Fibroblast of peridontal ligament (primary cell): ENCODE data around the gene TDRD1.
A peak's percentile ranks its signal among the peaks of the same experiment; 100 is the strongest.
"Not testable (repeated sequence)": the region's sequence is repeated elsewhere in the genome, so short reads cannot be mapped to it uniquely, and the experiment has no call there.

ENCODE experiments used
- DNase-seq: peaks from one replicate; pipeline ENCODE4 v3.0.0-alpha.2; 2010; ENCODE audit errors: extremely low read depth

Gene TDRD1, protein sequence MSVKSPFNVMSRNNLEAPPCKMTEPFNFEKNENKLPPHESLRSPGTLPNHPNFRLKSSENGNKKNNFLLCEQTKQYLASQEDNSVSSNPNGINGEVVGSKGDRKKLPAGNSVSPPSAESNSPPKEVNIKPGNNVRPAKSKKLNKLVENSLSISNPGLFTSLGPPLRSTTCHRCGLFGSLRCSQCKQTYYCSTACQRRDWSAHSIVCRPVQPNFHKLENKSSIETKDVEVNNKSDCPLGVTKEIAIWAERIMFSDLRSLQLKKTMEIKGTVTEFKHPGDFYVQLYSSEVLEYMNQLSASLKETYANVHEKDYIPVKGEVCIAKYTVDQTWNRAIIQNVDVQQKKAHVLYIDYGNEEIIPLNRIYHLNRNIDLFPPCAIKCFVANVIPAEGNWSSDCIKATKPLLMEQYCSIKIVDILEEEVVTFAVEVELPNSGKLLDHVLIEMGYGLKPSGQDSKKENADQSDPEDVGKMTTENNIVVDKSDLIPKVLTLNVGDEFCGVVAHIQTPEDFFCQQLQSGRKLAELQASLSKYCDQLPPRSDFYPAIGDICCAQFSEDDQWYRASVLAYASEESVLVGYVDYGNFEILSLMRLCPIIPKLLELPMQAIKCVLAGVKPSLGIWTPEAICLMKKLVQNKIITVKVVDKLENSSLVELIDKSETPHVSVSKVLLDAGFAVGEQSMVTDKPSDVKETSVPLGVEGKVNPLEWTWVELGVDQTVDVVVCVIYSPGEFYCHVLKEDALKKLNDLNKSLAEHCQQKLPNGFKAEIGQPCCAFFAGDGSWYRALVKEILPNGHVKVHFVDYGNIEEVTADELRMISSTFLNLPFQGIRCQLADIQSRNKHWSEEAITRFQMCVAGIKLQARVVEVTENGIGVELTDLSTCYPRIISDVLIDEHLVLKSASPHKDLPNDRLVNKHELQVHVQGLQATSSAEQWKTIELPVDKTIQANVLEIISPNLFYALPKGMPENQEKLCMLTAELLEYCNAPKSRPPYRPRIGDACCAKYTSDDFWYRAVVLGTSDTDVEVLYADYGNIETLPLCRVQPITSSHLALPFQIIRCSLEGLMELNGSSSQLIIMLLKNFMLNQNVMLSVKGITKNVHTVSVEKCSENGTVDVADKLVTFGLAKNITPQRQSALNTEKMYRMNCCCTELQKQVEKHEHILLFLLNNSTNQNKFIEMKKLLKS

DNA sequence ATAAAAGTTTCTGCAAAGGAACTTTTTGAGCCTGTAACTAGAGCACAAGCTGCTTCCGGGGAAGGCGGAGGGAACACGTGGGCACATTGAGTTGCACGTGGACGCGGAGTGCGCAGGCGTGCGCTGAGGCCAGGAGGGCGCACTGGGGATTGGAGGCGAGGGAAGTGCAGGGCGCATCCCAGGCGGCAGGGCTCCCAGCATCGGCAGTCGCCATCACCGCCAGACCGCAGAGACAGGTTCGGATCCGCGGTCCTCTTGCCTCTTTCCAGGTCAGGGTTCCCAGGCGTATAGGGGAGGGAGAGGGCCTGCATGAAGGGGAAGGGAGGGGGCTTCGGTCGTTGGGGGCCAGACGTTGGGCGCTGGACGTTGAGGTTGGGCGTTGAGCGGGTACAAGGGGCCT is at the start of gene TDRD1:
Gene TDRD1, plus strand, starts transcription at position 206 of the 400 bp plus-strand sequence. CDS start 8,479 bp downstream, outside the sequence.
- peak; percentile 50 for DNase-seq

DNA sequence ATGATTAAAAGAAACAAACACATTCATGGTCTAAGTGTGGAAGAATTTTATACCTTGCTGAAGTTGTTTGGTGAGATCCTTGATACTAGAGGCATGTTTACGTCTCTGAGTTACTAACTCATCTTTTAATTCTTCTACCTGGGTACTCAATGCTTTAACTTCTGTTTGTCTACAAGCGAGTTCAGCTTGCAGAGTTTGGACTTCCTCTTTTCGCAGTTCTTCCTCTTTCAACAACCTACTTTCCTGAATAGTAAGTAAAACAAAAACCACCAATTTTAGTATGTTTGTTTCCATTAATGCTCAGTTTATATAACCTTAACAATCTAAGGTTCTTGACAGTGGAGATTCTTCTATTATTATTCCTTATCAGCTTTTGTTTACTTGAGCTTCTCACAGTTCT is 48.1 kb upstream of the TDRD1 start:
- DNase-seq, result no peak

DNA sequence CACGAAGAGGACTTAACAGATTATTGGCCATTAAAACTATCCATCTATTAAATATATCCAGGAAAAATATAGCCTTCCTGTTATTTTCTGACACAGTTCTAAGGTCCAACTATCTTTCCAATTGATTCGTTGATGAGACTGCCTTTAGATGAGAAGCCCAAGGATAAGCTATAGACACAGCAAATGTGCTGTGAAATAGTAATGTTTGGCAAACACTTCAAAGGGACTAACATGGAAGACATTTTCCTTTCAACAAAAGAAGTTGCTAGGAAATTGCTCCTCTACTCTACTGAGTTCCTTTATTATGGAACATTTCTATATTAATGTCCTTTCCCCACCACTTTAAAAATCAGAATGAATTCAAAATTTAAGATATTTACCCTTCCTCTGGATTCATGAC is 43.7 kb upstream of the TDRD1 start:
- DNase-seq, result no peak

DNA sequence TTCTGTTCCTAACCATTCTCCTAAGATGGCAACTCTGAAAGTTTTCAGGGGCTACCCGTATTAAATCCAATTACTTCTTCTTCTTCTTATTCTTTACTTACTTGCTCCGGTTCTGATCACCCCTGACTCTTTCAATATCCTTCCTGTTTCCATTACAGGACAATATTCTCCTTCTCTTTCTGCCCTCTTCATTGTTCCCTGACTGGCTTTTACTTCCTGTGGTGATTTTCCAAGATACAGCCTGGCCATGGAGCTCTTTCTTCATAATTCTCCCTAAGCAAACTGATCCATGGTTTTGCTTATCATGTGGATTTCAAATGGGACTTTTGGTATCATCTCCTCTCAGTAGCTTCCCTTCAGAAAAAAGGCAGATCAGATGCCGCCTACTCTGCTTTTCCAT is 40.6 kb upstream of the TDRD1 start:
- DNase-seq, result no peak

DNA sequence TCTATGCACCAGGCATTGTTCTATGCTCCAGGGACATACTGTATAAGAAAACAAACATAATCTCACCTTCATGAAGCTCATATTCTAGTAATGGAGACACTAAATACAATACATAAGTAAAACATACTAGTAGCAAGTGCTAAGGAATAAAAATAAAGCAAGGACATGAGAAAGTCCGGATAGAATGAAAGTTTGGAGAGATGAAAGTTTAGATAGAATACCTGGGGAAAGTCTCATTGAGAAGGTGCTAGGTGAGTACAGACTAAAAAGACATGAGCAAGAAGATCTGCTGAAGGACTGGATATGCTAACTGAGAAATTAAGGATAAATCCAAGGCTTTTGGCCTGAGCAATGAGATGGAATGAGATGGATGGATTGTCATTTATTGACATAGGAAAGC is 39.1 kb upstream of the TDRD1 start:
- DNase-seq, result no peak

DNA sequence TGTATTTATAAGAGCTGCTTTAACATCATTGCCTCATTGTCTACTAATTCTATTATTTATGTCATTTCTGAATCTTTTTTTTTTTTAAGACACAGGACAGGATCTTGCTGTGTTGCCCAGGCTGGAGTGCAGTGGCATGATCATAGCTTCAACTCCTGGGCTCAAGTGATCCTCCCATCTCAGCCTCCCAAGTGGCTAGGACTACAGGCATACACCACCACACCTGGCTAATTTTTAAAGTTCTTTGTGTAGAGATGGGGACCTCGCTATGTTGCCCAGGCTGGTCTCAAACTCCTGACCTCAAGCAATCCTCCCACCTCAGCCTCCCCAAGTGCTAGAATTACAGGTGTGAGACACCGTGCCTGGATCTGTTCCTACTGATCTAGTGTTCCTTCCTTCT is 38.3 kb upstream of the TDRD1 start:
- not testable (repeated sequence) for DNase-seq

DNA sequence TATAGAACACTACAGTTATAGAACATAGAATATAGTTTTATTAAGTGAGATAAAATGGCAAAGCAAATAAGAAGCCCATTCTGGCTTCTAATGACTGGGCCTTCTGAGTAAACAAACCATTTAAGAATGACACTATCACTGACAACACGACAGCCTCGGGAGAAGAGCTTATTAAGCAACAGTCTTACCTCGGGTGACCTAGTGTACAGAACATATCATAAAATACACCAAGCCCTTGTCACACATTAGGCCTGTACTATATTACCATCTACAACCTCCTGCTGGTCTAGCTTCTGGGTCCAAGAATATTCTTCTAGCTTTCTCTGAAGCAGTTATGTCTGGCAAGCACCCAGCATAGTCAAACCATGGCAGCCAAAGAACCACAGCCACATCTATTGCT is 37.1 kb upstream of the TDRD1 start:
- no peak for DNase-seq

DNA sequence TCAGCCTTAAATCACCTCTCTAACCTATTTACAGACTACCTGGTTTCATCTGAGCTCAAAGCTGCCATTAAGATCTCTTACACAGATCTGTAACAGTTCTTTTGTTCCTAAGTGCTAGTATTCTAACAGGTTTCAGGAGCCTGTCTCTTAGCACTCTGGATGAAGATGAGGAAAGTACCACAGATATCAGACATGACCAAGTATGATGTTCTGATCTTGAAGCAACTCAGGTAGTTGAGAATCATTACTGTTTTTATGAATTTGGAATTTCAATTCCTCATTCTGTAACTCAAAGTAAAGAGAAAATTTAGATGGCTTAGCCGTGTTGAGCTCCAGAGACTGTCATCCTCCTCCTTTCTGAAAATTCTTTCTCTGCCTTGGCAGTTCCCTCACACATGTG is 36.0 kb upstream of the TDRD1 start:
- DNase-seq, result no peak

DNA sequence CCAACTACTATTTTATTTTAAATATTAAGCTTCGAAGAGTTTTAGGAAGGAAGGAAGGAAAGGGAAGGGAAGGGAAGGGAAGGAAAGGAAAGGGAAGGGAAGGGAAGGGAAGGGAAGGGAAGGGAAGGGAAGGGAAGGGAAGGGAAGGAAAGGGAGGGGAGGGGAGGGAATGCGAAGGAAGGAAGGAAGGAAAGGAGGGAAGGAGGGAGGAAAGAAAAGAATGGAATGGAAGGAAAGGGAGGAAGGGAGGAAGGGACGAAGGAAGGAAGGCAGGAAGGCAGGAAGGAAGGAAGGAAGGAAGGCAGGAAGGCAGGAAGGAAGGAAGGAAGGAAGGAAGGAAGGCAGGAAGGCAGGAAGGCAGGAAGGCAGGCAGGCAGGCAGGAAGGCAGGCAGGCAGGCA is 29.7 kb upstream of the TDRD1 start:
- DNase-seq, result not testable (repeated sequence)

DNA sequence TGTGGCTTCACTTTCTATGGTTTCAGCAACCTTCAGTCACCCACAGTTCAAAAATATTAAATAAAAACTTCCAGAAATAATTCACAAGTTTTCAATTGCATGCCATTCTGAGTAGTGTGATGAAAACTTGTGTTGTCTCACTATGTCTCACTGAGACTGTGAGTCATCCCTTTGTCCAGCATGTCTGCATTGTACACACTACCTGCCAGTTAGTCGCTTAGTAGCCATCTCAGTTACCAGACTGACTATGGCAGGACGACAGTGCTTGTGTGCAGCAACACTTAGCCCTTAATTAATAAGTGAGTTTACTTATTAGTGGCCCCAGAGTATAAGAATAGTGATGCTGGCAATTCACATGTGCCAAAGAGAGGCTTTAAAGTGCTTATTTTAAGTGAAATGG is 27.7 kb upstream of the TDRD1 start:
- peak; percentile 60 for DNase-seq

DNA sequence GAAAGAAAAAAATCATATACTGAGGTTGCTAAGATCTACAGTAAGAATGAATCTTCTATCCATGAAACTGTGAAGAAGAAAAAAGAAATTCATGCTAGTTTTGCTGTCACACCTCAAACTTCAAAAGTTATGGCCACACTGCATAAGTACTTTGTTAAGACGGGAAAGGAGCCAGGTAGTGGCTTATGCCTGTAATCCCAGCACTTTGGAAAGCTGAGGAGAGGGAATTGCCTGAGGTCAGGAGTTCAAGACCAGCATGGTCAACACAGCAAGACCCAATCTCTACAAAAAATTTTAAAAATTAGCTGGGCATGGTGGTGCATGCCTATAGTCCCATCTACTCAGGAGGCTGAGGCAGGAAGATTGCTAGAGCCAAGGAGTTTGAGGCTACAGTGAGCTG is 27.3 kb upstream of the TDRD1 start:
- DNase-seq, result no peak

DNA sequence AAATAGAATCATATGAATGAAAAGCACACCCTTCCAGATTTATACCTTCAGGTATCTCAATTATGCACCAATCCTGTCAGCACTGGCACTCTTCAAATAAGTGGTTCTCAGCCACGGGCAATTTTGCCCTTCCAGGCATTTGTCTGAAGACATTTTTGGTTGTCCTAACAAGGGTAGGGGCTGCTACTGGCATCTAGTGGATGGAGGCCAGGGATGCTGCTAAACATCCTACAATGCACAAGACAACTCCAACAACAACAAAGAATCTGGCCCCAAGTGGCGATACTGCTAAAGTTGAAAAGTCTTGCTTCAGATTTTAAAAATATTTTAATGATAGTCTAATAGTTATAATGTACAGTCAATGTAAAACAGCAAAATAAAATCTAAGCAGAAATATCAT is 21.2 kb upstream of the TDRD1 start:
- no peak for DNase-seq

DNA sequence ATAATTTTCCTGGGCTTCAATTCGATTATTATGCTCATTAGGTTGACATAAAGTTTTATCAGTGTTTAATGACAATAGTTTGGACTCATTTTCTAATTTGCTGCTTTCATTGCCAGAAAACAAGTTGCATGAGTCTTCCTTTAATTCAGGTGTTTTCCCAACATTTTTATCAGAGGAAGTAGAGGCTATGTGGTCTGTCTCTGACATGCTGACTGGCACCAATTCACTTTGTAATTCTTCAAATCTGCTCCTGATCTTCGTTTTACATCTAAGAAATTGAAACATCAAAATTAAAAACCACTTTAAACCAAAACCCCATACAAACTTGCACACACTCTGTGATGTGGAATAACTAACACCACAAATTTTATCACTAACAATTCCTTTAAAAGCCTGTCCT is 16.1 kb upstream of the TDRD1 start:
- DNase-seq, result no peak

DNA sequence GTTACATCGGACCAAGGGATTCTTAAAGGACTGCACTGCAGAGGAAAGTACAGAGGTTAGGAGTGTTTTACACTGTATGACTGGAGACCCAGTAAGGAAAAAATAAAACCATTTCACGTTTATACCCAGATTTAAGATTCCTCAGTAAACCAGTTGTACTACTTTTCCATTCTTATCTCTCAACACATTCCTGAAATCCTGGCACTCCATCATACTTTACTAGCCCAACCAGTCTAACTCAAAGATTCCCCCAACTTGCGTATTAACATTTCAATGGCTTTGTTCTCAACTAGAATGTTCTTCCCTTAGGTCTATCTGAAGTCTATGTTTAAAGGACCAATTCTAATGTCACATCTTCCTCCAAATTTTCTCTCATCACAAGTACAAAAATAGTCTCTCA is 13.1 kb upstream of the TDRD1 start:
- DNase-seq, result no peak

DNA sequence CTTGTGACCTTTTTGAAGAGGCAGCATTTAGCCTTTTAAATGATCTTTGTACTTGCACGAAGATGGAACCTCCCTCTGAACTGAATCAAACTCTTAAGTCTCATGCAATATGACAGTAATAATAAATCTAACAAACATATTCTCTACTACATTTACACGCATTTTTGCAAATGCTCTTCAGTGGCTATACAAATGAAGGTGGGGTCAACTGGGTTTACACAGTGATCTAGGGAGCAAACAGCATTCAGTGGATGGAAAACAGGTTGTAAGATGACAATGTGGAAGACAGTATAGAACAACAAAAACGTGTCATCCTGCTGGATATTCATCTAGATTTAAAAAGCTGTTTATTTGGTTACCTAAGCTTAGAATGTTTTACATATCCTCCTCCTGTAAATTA is 12.7 kb upstream of the TDRD1 start:
- no peak for DNase-seq

DNA sequence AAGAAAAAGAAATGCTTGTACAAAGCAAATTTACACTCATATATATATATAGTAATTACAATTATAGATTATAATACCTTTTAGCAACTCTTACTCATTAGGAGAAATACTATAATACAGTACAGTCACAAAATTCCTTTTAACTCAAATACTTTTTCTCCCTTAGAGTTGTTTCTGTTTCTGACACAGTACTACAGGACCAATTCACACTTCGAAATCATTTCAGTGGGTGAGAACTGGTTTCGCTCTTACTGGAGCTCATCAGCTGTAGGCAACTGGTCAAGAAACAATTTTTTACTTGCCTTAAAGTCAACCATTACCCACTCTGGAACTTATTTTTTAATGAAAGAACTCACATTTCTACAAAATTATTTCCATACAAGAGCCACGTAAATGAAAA is 11.2 kb upstream of the TDRD1 start:
- no peak for DNase-seq

DNA sequence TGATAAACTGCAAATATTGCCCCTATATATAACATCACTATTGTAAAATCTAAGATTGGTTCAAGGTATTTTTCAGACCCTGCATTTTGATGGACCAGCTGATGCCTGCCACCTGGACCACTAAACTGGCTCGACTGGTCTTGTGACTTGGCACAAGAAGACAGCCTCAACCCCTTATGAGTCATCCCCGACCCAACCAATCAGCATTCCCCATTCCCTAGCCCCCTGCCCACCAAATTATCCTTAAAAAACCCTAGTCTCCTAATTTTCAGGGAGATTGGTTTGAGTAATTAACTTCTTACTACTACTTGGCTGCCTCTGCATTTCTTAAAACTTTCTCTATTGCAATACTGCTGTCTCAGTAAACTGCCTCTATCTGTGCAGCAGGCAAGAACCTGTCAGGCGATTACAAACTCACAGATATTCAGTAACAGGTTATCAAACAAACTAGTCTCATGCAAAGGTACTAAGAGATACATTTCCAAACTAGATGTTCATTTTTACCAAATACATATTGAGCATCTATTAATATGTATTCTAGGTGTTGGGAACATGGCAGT is 10.6 kb upstream of the TDRD1 start:
- no peak for DNase-seq

DNA sequence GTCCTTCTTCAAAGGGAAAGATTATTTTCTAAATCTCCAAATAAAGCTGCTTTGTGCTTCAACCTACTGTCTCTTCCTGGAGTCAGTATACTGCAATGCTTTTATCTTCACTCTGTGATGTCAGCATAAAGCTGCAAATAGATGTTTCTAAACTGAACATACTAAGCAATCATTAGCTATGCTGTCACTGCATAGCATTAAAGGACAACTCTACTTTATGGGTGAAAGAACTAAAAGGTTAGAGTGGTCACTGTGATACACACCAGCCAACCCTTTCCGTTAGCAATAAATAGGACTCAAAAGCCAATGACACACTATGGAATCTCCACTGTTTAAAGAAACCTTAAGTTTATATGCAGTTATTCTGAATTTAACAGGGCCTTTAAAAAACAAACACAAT is 6.9 kb upstream of the TDRD1 start:
- no peak for DNase-seq

DNA sequence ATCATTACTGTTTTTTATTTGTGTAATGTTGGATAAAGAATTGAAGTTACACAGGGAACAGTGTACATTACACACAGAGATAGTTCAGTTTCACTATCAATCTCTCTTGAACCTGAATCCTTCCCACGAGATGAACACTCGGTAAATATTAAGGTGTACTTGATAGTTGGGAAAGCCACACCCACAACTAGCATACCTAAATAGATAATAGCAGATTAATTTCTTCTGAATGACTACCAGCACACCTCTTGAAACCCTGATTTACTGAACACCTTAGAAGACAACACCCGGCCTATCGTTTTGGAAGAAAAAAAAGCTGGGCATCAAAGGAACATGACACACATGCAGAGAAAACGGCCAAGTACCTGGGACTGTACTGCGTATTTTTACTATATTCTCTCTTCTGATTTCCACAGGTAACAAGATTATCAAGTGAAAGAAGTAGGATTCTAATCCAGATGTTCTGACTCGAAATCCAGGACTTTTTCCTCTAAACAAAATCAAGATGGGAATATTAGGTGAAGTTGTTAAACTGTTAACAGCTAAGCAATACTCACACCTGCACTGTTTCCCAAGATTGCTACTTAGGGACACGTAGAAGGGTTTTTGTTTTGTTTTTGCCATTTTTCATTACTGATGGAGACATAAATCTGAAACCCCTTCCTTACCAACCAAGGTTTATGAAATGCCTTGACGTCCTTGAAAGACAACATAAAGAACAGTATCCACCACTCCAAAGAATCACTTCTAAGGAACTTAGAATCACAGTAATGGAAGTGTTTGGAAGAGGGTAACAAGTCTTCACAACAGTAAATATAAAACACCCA is 6.2 kb upstream of the TDRD1 start:
- DNase-seq, result no peak

DNA sequence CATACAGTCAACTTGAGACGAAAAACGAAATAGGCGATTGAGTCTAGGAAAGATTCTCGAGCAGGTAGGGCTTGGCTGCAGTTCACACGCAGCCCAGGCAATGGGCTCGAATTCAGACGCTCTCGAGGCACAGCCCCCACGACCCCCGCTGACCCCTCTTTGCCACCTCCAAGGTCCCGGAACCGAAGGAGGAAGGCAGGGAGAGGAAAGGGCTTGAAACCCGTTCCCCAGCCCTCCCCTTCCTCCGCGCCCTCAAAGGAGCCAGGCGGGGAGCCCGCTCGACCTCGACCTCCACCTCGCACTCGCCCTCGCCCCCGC is 5.6 kb upstream of the TDRD1 start:
- no peak for DNase-seq

DNA sequence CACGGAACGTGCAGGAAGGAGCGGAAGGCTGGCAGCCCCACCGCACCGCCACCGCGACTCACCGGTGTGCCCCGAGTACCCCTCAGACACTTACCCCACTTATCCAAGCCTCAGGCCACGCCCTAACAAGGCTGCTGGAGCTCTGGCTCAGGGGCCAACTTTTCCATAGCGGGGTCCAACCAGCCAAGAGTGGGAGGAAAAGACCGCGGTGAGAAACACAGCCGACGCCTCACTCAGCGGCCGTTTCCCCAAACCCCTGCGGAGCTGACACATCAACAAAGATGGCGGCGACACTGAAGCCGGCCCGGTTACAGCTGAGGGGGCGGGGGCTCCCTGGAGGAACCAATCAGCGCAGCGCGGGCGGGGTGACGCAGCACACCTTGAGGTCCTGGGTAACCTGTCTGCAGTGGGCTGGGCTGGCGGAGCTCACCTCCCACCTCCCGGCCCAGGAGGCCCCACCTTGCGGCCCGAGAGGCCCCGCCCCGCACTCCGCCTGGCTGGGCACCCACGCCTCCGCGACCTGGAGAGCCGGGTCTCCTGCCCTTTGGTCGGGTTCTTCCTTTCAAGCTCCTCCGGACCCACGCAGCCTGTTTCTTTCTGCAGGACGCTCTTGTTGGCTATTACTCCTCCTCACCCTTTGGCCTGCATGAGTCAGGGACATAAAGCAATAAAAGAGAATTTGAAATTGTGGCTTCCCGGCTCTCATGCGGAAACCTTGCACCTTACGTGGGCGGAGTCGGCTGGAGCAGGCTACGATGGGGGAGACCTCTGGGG is 5.0 kb upstream of the TDRD1 start, which contains the start of gene CCDC186:
Gene CCDC186, minus strand, starts transcription at position 283 of the 774 bp plus-strand sequence. CDS start 10,935 bp downstream, outside the sequence.
- peak; percentile 68 for DNase-seq
